GM12874 (cell line): ENCODE results near the gene ASF1A.

Experiments
- CTCF ChIP-seq: IDR thresholded peaks from 2 replicates; pipeline ENCODE4 v1.5.1; 2011; ENCODE audit warnings: low read depth, mild to moderate bottlenecking, control low read depth, low read length, moderate library complexity; ENCODE audit not compliant: insufficient read depth

ASF1A gene

DNA sequence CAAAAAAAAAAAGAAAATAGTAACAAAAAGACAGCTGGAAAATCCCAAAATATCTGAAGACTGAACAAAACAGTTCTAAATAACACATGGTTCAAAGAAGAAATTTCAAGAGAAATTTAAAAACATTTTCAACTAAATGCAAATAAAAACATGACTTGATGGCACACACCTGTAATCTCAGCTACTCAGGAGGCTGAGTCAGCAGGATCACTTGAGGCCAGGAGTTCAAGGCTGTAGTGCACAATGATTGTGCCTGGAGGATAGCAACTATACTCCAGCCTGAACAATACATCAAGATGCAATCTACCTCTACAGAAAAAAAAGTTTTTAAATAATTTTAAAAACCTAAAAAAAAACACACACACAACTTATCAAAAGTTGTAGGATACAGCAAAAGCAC is 21.6 kb upstream of the ASF1A start:
- TF ChIP-seq CTCF, result no peak

GRCh38 chr6:118872726-118873125 is 21.2 kb upstream of the ASF1A start:
- no peak for TF ChIP-seq CTCF

- no peak for TF ChIP-seq CTCF
These were observed 20.7 kb upstream of the ASF1A start for GRCh38 chr6:118873239-118873638.

GRCh38 chr6:118875672-118876071 is 18.3 kb upstream of the ASF1A start:
- no peak for TF ChIP-seq CTCF

DNA sequence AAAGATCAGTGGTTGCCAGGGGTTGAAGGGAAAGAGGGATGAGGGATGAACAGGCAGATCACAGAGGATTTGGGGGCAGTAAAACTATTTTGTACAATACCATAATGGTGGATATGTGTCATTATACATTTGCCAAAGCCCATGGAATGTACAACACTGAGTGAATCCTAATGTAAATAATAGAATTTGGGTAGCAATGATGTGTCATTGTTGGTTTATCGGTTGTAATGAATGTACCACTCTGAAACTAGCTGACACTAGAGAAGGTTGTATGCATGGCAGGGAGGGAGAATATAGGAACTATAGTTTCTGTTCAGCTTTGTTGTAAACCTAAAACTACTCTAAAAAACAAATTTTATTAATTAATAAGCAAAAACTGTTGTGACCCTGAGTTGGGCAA is 17.8 kb upstream of the ASF1A start:
- TF ChIP-seq CTCF, result no peak

GRCh38 chr6:118876814-118877213 is 17.1 kb upstream of the ASF1A start:
- no peak for TF ChIP-seq CTCF

DNA sequence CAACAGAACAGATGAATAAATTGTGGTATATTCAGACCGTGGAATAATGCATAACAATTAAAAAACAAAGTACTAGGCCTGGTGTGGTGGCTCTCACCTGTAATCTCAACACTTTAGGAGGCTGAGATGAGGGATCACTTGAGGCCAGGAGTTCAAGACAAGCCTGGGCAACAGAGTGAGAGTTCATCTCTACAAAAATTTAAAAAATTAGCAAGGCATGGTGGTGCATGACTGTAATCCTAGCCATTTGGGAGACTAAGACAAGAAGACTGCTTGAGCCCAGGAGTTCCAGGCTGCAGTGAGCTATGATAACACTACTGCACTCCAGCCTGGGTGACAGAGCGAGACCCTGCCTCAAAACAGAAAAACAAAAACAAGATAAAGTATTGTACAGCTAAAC is 16.1 kb upstream of the ASF1A start:
- no peak for TF ChIP-seq CTCF
